ENCODE data around the gene OR4K2. TPM values are rescaled to one million over a fixed set of nuclear protein-coding genes. Genes with fewer than 3 reads are reported as not detected.
"Not testable (repeated sequence)": the region's sequence is repeated elsewhere in the genome, so short reads cannot be mapped to it uniquely, and the experiment has no call there.

The OR4K2 gene
- total RNA-seq, result not detected
- long read RNA-seq, result 0 reads

GRCh38 chr14:19874842-19875241 lies at the start of gene OR4K2:
TSS of gene OR4K2 (plus strand) at chr14:19875142. CDS start at chr14:19876268, 1,126 bp downstream.
- Histone ChIP-seq H3K36me3 (no peaks in the 10 kb centered on the region), H3K4me3 (no peak within 1 kb of the TSS), H3K9me3 (no peaks in the 10 kb centered on the region), H3K4me1 (no peaks in the 10 kb centered on the region), H3K27ac (no peak within 1 kb of the TSS), H3K27me3 (no peaks in the 10 kb centered on the region)
- no peak for DNase-seq
- ATAC-seq, result no peak
- intact Hi-C loops (cut with DNase I), result no loop called here
- TF ChIP-seq CTCF (IDR thresholded peaks at IDR 0.05), result no peak

- intact Hi-C loops (cut with DNase I); ATAC-seq; DNase-seq: not testable (repeated sequence)
Observed at GRCh38 chr14:19827626-19828244, 47.2 kb upstream of the OR4K2 start.

GRCh38 chr14:19828314-19828713 lies 46.6 kb upstream of the OR4K2 start:
- DNase-seq, result no peak
- no peak for ATAC-seq
- Histone ChIP-seq H3K27me3 (no peaks in the 10 kb centered on the region), H3K27ac (no peak overlapping the region), H3K36me3 (no peaks in the 10 kb centered on the region), H3K9me3 (no peaks in the 10 kb centered on the region), H3K4me1 (no peaks in the 10 kb centered on the region), H3K4me3 (no peak overlapping the region)
- intact Hi-C loops (cut with DNase I), result no loop called here
- TF ChIP-seq CTCF (IDR thresholded peaks at IDR 0.05), result no peak

More at GRCh38 chr14:19827626-19828244, 47.2 kb upstream of the OR4K2 start:
- not testable (repeated sequence) for H3K9me3 ChIP-seq, H3K27me3 ChIP-seq, H3K36me3 ChIP-seq, H3K27ac ChIP-seq, H3K4me1 ChIP-seq, H3K4me3 ChIP-seq

GRCh38 chr14:19834203-19834848 lies 40.6 kb upstream of the OR4K2 start:
- H3K9me3 ChIP-seq; H3K27ac ChIP-seq; intact Hi-C loops (cut with DNase I); H3K4me3 ChIP-seq; H3K27me3 ChIP-seq; H3K36me3 ChIP-seq; DNase-seq; H3K4me1 ChIP-seq: not testable (repeated sequence)
- peak; percentile 42 for ATAC-seq

- no peak overlapping the region for H3K27ac ChIP-seq
- H3K36me3 ChIP-seq, result no peaks in the 10 kb centered on the region
- no peak for TF ChIP-seq CTCF (IDR thresholded peaks at IDR 0.05)
- DNase-seq (no peak), ATAC-seq (no peak)
- no peaks in the 10 kb centered on the region for H3K4me1 ChIP-seq
- intact Hi-C loops (cut with DNase I), result no loop called here
- no peaks in the 10 kb centered on the region for H3K9me3 ChIP-seq
- H3K4me3 ChIP-seq, result no peak overlapping the region
- no peaks in the 10 kb centered on the region for H3K27me3 ChIP-seq
Observed at GRCh38 chr14:19838433-19838832, 36.5 kb upstream of the OR4K2 start.

- no peaks in the 10 kb centered on the region for H3K9me3 ChIP-seq
- no peak for TF ChIP-seq CTCF (IDR thresholded peaks at IDR 0.05)
- H3K36me3 ChIP-seq, result no peaks in the 10 kb centered on the region
- intact Hi-C loops (cut with DNase I), result no loop called here
- ATAC-seq (no peak), DNase-seq (no peak)
- no peaks in the 10 kb centered on the region for H3K27me3 ChIP-seq
- no peak overlapping the region for H3K27ac ChIP-seq
- H3K4me1 ChIP-seq, result no peaks in the 10 kb centered on the region
- H3K4me3 ChIP-seq, result no peak overlapping the region
Observed at GRCh38 chr14:19851365-19851764, 23.6 kb upstream of the OR4K2 start.

- H3K4me1 ChIP-seq; ATAC-seq; intact Hi-C loops (cut with DNase I); H3K4me3 ChIP-seq; H3K9me3 ChIP-seq; H3K27ac ChIP-seq; H3K36me3 ChIP-seq; H3K27me3 ChIP-seq: not testable (repeated sequence)
- DNase-seq, result peak; percentile 56
Observed at GRCh38 chr14:19866061-19866669, 8.8 kb upstream of the OR4K2 start.

Data from upper lobe of right lung (tissue), 1 donor.